Frontal cortex (tissue), 4 donors: Measurements from ENCODE around the gene GABRA4. TPM values are rescaled to one million over a fixed set of nuclear protein-coding genes. Genes with fewer than 3 reads are reported as not detected.
A peak's percentile ranks its signal among the peaks of the same experiment; 100 is the strongest.

Source experiments
- DNase-seq, 2 donors: peaks; one replicate each; pipeline ENCODE4 v3.0.0; 2012; ENCODE audit warnings: low spot score in 2 of 2
- FAIRE-seq: peaks from 2 replicates; lab custom pipeline; 2012; peaks lifted over from hg19 to GRCh38; lab: Jason Lieb, UNC
- total RNA-seq: library from RNA; depleted of rRNA; stranded (reverse); fragments of >200 nt; gene quantifications from one replicate; pipeline ENCODE4 v1.2.3, GENCODE V29; 2014
- donor health status: control.
- donor health status: control.
- donor health status: control.

GABRA4 gene
- total RNA-seq: 24.5 TPM

DNA sequence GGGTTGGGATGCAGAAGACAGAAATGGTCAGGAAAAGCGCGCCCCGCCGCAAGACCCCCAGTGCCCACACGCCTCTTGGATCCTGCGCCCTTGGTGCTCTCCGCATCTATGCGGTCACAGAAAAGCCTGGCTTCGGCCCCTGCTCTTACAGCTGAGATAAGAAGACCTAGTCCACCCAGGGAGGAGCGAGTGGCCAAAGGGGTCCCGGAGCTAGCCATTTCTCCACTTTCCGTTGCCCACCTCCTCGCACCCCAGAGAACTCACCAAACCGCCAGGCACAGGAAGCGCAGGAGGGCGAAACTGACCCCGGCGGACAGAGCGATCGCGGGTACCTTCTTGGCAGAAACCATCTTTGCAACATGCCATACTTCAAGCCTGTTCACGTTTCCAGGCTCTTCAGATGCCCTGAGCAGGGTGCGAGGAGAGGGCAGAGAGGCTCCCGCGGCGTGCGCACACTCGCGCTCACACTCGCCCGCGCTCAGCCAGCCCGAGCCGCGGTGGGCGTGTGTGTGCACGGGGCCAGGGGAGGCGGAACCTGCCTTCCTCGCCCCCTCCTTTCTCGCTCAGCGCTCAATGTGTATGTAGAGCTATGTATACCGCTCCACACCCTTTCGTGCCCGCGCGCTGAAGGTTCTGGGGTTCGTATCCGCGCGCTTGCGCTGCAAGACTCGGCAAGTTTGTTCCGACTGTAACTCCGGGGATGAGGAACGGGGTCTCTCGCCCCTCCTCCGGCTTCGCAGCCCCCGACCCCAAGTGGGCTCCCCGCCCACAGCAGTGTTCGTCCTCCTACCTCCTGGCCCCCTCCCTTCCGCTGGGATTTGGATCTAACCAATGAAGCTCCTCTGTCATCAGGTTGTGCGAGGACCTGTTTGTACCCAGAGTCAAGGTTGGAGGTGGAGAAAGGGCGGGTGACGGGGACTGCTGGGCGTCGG is at the start of gene GABRA4:
GABRA4 (minus strand) TSS at position 507 of the 932 bp plus-strand sequence; CDS start at position 350, 157 bp downstream.
- FAIRE-seq: no peak

DNA sequence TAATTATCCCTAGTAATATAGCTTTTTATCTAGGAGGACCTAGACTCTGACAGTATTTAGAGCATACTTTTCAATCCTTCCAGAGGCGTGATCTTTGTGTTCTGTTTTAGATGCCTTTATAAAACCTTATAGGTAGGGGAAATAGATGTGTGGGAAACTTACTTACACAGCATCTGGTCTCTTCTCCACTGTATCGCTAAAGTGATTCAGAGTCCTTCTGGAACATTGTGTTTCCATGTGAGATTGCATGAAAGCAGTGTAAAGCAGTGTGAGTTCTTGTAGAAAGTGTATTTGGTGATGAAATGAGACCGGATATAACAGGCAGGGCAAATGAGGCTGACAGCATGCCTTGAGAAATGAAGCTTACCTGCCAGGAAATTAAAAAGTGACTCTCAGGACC is 47.4 kb upstream of the GABRA4 start:
- FAIRE-seq: no peak
- no peak for DNase-seq

More for the DNA sequence above, at the start of gene GABRA4:
- no peak for DNase-seq

- DNase-seq (no peak), FAIRE-seq (no peak)
Measured at GRCh38 chr4:47038263-47038662, 44.9 kb upstream of the GABRA4 start.

DNA sequence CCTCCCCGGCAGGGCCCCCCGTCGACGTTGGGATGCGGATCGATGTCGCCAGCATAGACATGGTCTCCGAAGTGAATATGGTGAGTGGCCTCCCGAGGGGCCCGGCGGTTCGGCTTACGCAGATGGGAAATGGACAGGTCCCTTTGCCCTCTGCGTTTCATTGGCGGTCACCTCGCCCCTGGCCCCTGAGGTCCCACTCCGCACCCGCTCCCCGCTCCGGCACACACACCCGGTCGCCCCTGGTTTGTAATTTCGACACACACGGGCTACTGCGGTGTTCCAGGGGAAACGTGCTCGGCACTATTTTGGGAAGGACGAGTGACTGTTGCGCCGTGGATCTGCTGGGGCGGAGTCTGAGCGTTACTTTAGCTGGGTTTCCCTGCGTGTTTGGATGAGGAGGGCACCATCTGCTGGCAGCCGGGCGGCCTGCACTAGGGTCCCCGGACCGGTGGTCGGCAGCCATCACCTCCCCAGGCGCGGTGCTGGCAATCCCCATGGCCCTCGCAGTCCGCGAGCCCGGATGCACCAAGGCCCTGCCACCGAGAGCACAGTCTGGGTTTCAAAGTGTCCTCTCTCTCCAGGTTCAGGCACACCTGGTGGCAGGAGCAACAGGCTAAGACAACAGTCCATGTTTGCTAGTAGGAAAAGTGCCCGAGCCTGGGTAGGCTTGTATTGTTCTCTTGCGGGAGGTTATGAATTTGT is 39.2 kb upstream of the GABRA4 start:
- FAIRE-seq (no peak), DNase-seq (peak; percentile 21 to 48)

DNA sequence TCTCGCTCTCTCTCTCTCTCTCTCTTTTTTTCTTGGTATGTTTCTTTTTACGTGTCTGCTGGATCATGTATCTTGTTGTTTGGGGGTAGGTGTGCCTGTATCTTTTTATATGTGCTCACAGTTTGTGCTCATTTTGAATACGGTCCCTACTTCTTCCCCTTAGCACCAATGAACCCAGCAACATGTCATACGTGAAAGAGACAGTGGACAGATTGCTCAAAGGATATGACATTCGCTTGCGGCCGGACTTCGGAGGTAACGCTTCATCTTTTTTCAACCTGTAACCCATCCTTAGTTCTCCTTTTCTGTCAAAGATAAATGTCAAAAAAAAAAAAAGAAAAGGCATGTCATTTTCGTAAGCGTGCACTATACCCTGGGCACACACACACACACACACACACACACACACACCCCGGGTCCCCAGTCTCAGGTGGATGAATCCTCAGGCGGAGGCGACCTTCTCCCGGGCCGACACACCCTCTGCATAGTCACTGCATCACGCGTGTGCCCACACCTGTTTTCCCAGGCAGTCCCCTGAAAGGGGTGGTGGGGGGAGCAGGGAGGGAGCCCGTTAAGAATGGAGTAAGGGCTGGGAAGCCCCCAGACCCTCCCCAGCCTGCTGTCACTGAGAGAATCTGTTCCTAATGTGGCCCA is 38.5 kb upstream of the GABRA4 start:
- DNase-seq (no peak), FAIRE-seq (no peak)

GRCh38 chr4:47031011-47031678 is 37.8 kb upstream of the GABRA4 start, which contains the start of gene GABRB1:
Gene GABRB1 (plus strand): TSS chr4:47031567.
- DNase-seq (peak; percentile 22 to 30), FAIRE-seq (no peak)

DNA sequence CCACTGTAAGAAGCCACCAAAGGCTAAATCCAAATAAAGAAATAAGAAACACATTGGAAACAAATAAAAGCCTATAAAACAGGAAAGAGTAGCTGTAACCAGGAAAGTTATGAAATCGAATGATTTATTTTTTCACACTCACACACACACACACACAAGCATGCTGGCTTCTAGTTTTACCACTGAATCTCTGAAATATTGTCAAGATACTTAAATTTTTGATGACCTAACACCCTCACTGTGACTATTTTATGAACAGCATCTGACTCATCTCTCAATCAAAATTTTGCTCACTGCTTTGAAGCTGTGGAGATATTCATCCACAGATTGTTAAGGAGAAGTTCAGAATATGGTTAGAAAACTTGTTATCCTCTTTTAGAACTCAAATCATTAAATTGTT is 24.1 kb upstream of the GABRA4 start:
- no peak for FAIRE-seq
- DNase-seq: no peak

- no peak for FAIRE-seq
- DNase-seq: no peak
Measured at GRCh38 chr4:47017081-47017480, 23.7 kb upstream of the GABRA4 start.

DNA sequence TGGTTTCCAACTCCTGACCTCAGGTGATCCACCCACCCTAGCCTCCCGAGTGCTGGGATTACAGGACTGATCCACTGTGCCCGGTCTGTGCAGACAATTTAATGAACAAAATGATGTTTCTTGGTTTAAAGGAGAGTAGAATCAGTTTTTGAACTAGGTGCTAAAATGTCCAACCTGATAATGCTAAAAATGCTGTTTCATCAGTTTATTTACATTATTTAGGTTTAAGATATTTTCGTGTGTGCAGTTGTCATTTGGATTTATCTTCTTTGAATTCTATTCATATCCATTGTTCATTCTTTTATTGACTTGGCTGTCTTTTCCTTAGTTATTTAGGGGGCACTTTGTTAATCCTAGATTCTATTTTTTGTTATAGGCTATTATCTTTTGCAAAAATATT is 20.0 kb upstream of the GABRA4 start:
- no peak for FAIRE-seq
- DNase-seq: no peak

DNA sequence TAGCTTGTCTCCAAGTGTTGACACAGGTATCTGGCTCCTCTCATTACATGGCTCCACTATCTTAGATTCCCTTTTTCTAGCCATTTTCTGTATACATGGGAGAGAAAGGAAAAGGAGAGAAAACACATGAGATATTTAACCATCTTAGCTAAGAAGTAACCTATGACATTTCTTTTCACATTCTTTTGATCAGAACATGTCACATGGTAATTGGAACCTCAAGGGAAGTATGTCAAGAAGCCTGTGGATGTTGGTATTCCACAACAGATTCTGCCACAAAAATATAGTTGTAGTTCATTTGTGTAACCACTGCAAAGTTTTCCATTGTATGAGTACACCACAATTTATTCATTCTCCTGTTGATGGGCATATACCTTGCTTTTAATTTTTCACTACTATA is 19.3 kb upstream of the GABRA4 start:
- DNase-seq (no peak), FAIRE-seq (no peak)

DNA sequence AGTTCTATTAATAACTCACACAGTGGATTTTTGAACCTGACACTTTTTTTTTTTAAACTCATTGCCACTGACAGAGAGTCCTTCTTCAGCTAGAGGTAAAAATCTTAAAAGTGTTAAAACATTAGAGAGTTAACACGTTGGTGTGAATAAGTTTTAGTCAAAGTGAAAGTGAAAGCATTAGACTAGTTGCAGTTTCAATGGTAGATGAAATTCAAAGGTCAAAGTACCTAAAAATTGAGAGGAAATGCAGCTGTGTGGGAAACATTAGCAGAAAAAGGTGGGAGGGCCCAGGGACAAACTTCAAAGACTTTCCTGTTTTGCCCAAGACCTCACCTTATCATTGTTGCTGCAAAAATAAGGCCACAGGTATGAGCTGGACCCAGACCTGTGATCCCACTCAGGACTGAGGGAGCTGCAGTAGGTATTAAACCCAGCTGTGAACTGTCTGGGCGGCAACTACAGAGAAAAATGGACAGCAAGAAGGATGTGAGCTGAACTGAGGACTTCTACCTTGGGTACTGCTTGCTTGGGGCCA is 17.6 kb upstream of the GABRA4 start:
- DNase-seq (no peak), FAIRE-seq (no peak)

DNA sequence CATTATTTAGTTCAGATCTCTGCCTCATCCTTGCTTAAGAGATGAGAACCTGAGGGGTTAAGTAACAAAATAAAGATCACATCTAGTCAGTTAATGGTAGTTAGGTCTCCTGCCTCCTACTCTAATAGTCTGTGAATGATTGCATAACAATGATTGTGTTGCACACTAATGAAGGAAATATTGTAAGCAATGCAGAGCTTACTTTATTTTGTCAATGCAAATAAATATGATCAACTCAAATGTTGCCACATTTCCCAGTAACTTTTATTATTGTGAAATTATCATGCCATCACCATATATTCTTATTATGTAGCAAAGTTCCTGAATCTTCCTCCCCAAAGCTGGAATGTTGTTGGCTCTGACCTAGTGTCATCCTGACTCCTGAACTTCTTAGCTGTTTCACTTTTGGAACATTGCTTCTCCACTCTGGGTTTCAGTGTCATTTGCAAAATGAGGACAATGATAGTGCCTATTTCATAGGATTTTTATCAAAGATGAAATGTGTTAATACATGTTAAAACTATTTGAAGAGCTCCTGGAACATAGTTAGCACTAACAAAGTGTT is 17.0 kb upstream of the GABRA4 start:
- FAIRE-seq (no peak), DNase-seq (no peak)

- DNase-seq (no peak), FAIRE-seq (no peak)
Measured at GRCh38 chr4:47002580-47002979, 9.2 kb upstream of the GABRA4 start.

DNA sequence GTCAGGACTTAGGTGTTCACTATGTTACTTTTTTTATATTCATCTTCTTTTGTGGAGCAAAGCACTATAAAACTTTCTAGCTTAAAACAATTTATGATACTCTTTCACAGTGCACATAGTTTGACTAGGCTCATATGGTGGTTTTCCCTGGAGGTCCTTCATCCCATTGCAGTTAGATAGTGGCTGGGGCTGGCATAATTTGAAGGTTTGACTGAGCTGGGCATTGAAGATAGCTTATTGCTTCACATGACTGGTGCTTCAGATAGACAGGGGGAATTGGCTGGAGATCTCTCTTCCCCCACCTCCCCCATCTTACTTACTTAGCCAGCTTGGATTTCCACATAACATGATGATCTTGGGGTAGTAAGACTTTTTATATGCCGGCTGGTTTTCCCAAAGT is 7.0 kb upstream of the GABRA4 start:
- DNase-seq (no peak), FAIRE-seq (no peak)

DNA sequence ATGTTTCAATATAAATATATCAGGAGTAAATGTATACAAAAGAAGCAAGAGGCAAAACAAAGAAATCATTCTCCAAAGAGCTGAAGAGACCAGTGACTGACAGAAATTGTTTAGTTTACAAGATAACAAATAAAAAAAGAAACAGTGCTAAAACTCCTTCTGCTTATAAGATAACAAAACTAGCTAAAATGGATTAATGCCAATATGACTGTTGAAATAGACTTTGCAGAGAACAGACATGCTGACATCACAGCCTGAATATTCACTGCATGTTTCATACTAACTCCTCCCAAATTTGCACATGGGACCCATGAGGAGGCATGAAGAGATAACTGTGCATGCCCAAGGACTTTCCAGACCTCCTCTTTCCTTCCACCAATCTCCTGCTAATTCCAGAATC is 6.2 kb upstream of the GABRA4 start:
- no peak for DNase-seq
- FAIRE-seq: no peak

DNA sequence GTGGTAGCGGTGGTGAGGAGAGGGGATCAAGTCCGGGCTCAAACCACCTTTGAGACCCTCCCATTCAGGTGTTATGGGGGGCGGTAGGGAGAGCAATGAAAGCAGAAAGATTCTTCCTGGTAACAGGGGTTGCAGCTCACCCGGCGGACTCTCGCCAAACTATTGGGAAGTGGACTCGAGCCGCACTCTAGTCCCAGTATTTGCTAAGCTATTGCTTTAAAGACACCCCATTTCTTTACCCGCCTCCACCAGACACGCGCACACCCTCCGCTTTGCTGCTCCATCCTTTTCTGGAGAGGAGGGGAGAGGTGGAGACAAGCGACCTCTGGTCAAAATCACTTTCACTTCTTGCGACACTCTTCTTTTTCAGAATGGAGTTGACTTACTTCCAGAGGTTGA is 625 bp upstream of the GABRA4 start:
- DNase-seq: no peak
- no peak for FAIRE-seq

DNA sequence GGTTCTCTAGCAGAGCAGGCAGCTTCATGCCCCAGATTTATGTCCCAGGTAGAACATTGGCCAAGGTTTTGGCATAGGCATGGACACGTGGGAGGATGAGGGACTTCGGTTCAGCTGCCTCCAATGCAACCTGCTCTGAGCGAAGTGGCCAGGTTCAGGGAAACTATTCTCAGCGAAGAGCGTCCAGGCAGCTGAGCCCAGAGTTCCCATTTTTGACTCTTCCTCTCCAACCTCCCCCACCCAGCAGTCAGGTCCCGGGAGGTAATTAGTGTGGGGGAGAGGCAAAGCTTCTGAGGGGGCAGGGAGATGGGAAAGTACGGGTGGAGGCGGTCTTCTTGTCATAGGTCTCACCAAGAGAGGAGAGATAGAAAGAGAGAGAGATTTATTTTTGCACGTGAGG is 1.0 kb downstream of the GABRA4 start:
- no peak for DNase-seq
- FAIRE-seq: no peak

- no peak for FAIRE-seq
- no peak for DNase-seq
Measured at GRCh38 chr4:46986922-46987638, 6.3 kb downstream of the GABRA4 start.

DNA sequence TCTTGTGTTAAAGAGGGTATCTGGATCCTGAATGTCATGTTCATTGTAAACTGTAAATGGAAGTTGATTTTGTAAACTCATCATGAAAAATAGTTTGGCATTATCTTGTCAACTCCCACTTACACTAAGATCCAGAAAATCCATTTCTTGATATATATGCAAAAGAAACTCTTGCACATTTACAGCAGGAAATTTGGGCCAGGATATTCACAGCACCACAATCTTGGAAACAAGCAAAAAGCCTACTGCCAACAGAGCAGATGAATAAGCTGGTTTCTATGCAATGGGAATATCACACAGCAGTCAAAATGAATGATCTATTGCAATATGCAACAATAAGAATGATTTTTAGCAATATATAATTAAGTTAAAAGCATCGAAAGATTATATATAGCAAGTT is 8.6 kb downstream of the GABRA4 start:
- FAIRE-seq (no peak), DNase-seq (no peak)
